CD4-positive, alpha-beta T cell treated with Interleukin-21 for 1 hour (primary cell): ENCODE data around the gene RGS6.

Experiments used
- DNase-seq: peaks from one replicate; pipeline ENCODE4 v3.0.0-alpha.2; 2020

The RGS6 gene

DNA sequence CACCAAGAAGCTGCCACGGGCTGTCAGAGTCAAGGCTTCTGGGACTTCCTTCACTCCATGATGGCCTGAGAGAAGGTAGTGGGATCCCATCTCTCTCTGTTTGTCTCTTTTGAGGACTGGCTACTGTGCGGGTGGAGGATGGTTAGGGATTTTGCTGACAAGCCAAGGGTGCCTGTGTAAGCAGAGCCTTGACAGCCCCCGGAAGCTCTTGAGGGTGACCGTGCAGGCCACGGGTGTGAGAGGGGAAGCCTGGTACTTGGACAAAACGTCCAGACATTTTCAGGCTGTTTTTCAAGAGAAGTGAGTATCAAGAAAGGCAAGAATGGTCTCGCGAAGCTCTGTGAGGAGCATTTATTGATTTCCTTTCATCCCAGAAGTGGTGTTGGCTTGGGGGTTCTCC is 609.3 kb downstream of the RGS6 start:
- no peak for DNase-seq

DNA sequence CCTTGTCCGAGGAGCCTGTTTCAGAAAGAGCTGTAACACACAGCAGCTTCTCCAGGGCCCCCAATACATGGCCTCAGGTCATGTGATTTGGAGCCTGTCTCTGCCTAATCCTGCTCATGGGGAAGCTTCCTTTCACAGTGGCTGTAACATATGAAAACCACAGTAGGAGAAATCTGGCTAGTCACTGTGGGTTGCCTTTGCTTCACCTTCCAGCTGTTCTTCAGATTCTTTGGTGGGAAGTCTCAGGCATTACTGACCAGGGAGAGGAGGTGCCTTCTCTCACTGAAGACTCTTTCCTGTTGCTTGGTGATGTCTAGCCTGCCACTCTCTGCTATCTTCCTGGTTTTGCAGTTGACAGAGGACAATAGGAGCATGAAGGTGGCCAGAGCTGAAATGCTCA is 611.1 kb downstream of the RGS6 start:
- no peak for DNase-seq

GRCh38 chr14:72544615-72545387 is 612.6 kb downstream of the RGS6 start:
- DNase-seq, result no peak

DNA sequence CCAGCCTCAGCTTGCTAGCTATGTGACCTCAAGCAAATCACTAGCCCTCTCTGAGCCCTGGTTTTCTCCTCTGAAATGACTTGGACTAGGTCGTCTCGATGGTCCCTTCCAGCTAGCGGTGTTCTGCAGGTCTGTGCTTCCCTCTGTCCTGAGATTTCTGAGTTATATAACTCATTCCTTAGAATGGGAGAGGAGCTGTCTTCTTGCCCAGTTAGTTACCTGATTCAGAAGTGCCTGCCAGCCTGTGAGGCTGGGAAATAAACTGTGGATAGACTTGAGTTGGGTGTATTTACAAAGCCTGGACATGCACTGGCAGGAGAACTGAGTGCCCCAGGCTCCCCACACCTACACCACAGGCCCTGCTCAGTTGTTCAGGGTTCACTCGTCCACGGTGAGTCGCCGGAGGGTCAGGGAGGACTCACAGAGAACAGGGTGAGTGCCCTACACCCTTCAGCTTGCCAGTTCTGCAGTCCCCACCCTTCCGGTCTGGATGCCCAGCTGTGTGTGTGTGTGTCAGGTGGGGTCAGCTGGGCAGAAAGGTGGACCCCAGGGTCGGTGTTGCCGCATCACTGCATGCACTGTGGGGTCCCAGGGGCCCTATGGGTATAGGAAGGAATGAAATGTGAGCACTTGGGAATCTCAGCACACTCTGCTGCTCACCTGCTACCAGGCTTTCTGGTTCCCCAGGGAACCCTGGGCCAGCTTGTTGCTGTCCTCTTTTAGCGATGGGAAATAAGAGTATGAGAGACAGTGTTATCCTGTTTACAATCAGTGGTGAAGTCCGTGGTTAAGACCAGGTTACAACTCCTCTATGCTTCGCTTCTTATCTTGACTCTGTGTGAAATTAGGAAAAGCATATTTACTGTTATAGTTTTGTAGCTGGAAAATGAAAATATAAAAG is 613.4 kb downstream of the RGS6 start:
- DNase-seq, result no peak

DNA sequence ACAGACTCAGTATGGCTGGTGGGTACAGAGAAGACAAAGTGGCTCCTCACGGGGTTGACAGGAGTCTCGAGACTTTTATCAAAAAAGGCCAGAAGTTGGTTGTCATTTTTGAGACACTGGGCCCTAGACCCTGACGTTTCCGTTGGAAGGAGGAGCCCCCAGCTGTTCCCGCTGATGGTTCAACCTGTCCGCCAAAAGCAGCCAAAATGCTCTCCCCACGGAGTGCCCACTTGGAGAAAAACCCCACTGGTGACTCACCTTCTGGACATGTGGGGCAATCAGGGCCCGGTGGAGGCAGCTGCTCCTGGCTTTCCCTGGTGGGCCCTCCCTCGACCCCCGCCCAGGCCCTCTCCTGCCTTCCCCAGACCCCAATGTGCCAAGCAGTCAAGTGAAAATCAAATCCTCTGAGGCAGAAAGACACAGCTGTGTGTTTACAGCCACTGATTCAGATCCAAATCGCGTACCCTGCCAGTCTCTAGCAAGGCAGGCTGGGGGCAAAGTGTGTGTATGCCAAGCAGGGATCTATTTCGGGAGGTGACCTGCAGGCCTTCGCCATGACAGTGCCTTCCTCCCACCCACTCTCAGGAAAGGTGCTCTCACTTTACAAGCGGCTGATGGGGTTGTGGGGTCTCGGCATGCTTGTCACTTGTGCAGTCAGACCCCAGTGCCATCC is 614.3 kb downstream of the RGS6 start:
- no peak for DNase-seq

- no peak for DNase-seq
These were observed 615.8 kb downstream of the RGS6 start for GRCh38 chr14:72547999-72548398.

DNA sequence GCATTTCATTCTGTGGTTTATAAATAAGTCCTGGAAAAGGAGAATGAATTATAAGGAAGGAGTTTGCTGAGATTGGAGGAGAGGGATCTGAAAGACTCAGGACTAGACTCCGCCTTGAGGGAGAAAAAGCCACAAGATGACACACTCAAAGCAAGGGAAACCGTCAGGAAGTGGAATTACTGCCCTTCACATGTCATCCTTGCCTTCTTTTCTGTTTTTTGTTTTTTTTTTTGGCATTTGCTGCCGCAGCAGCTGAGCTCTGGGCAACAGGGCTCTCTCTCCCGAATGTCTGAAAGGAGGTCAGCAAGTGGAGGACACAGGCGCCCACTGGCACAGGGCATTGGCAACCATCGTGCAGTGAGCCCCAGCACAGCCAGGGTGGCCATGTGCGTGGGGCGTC is 616.8 kb downstream of the RGS6 start:
- DNase-seq, result no peak

DNA sequence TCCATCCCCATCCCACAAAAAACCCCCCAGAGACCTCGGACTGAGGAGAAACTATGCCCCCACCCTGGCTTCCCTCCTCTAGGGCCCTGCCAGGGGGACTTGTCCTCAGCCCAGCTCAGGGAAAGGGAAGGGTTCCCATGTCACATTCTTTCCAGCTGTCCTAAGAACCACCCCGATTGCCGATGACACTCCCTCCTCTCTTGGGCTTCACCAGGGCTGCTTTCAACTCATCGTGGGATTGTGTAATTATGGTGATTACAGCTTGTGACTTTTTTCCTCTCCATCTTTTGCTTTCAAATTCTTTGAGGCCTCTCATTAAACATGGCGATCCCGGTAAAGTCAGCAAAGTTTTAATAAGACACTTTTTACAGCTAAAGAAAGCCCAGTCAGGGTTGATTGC is 617.6 kb downstream of the RGS6 start:
- no peak for DNase-seq

DNA sequence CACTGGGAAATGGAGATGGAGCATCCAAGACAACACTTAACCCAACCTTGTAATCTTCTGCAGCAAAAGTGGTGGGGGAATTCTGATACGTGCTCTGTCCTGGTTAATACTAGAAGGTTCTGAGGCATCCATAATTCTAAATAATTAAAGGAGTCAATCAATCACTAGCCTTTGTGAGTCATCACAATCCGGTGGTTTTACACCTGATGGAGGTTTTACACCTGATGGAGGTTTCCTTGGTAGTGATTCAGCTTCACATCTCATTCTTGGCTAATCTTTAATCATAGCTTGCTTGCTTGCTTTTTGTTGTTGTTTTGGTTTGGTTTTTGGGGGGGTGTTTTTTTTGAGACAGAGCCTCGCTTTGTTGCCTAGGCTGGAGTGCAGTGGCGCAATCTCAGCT is 618.3 kb downstream of the RGS6 start:
- no peak for DNase-seq

GRCh38 chr14:72552236-72552635 is 620.0 kb downstream of the RGS6 start:
- DNase-seq, result no peak

- no peak for DNase-seq
These were observed 620.9 kb downstream of the RGS6 start for GRCh38 chr14:72553161-72553560.

- DNase-seq, result no peak
These were observed 621.4 kb downstream of the RGS6 start for GRCh38 chr14:72553656-72554055.

GRCh38 chr14:72554401-72554800 is 622.2 kb downstream of the RGS6 start:
- DNase-seq, result no peak

GRCh38 chr14:72554994-72555608 is 622.9 kb downstream of the RGS6 start:
- no peak for DNase-seq

GRCh38 chr14:72555609-72556000 is 623.4 kb downstream of the RGS6 start:
- DNase-seq, result no peak

DNA sequence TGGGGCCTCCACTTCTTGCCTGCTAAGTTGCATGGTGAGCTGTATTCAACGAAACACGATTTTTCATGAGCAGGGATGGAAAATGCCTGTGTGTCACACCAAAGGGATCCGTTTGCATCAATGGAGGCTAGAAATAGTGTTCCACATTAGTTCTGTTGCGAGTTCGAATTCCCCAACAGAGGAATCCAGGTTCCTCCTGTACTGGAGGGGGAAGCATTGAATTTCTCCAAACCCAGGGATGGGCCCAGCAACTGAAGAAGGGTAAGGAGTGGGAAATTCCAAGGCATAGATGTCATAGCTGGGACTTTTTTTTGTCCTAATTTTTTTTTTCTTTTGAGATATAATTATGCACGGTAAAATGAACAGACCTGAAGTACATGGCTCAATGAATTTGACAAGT is 625.4 kb downstream of the RGS6 start:
- no peak for DNase-seq

GRCh38 chr14:72558721-72559120 is 626.5 kb downstream of the RGS6 start:
- no peak for DNase-seq

- no peak for DNase-seq
These were observed 627.0 kb downstream of the RGS6 start for GRCh38 chr14:72559202-72559601.

- DNase-seq, result no peak
These were observed 627.5 kb downstream of the RGS6 start for GRCh38 chr14:72559669-72560255.

DNA sequence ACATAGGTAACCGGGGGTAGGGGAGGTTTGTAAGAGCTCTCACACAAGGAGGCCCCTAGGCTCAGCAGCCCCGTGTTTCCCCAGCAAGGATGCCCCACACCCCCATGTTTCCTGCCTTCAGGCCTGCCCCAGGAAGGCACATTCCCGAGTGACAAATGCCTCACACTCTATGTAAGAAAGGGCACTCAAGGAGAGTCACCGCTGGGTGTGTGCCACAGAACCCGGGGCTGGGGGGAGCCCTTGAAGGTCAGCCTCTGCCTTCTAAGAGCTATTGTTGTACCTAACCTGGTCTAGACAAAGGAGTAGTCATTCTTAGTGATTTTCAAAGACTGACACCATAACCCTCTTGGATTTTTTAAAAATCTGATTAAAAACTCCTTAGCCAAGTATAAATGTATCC is 628.1 kb downstream of the RGS6 start:
- DNase-seq, result no peak

GRCh38 chr14:72560889-72561493 is 628.8 kb downstream of the RGS6 start:
- DNase-seq, result no peak

DNA sequence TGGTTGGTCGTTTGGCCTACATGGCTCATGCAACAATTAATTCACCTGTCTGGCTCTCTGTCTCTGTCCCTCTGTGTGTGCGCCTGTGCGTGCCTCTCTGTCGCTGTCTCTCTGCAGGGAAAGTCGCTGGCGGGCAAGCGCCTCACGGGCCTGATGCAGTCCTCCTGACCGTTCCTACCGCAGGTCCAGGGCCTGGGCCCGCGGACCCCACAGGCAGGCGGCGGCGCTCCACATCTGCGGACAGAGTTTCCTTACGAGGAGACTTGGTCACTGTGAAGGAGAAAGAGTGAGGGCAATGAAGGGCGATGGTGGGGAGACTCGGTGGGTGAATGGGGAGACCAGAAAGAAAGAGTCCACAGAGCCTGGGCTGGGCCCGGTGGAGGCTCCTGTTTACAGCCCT is 630.1 kb downstream of the RGS6 start:
- DNase-seq, result no peak
